Nucleus accumbens (tissue), 56 donors: ENCODE data around the gene AKIRIN2.

ENCODE experiments used
- DNase-seq, 56 donors: peaks; one replicate each; lab custom pipeline; 2025; lab: John Stamatoyannopoulos, UW

AKIRIN2 gene

GRCh38 chr6:87701676-87702588 is at the start of gene AKIRIN2:
Gene AKIRIN2, minus strand, starts transcription at chr6:87702233. Its CDS starts 549 bp downstream, at chr6:87701684.
- DNase-seq: peak; percentile 81 to 98 (median 95)

GRCh38 chr6:87747646-87748045 is 45.6 kb upstream of the AKIRIN2 start:
- no peak for DNase-seq

GRCh38 chr6:87745966-87746721 is 44.1 kb upstream of the AKIRIN2 start:
- no peak for DNase-seq

- DNase-seq: no peak
Measured at GRCh38 chr6:87743454-87743853, 41.4 kb upstream of the AKIRIN2 start.

GRCh38 chr6:87742106-87742505 is 40.1 kb upstream of the AKIRIN2 start:
- DNase-seq: no peak

- DNase-seq: no peak
Measured at GRCh38 chr6:87741001-87741650, 39.1 kb upstream of the AKIRIN2 start.

- no peak for DNase-seq
Measured at GRCh38 chr6:87738744-87739143, 36.7 kb upstream of the AKIRIN2 start.

GRCh38 chr6:87738000-87738399 is 36.0 kb upstream of the AKIRIN2 start:
- no peak for DNase-seq

GRCh38 chr6:87736809-87737540 is 34.9 kb upstream of the AKIRIN2 start:
- DNase-seq: no peak

- peak in 28 of 56 donors; percentile 1 to 61 (median 14) for DNase-seq
Measured at GRCh38 chr6:87731818-87732661, 30.0 kb upstream of the AKIRIN2 start.

GRCh38 chr6:87731080-87731479 is 29.0 kb upstream of the AKIRIN2 start:
- DNase-seq: no peak

- DNase-seq: peak in 6 of 56 donors; percentile 2 to 10 (median 7)
Measured at GRCh38 chr6:87729965-87730719, 28.1 kb upstream of the AKIRIN2 start.

- no peak for DNase-seq
Measured at GRCh38 chr6:87728706-87729105, 26.7 kb upstream of the AKIRIN2 start.

GRCh38 chr6:87724983-87725811 is 23.2 kb upstream of the AKIRIN2 start:
- no peak for DNase-seq

- peak in 55 of 56 donors; percentile 6 to 88 (median 68) for DNase-seq
Measured at GRCh38 chr6:87723170-87724078, 21.4 kb upstream of the AKIRIN2 start.

GRCh38 chr6:87722540-87723169 is 20.6 kb upstream of the AKIRIN2 start:
- no peak for DNase-seq
